NCI-H345 (cell line): ENCODE data around the gene ING5.

Experiments
- DNase-seq: peaks from one replicate; lab custom pipeline; 2025; lab: John Stamatoyannopoulos, UW

The ING5 gene

GRCh38 chr2:241760301-241760771 is 58.5 kb downstream of the ING5 start:
- no peak for DNase-seq

DNA sequence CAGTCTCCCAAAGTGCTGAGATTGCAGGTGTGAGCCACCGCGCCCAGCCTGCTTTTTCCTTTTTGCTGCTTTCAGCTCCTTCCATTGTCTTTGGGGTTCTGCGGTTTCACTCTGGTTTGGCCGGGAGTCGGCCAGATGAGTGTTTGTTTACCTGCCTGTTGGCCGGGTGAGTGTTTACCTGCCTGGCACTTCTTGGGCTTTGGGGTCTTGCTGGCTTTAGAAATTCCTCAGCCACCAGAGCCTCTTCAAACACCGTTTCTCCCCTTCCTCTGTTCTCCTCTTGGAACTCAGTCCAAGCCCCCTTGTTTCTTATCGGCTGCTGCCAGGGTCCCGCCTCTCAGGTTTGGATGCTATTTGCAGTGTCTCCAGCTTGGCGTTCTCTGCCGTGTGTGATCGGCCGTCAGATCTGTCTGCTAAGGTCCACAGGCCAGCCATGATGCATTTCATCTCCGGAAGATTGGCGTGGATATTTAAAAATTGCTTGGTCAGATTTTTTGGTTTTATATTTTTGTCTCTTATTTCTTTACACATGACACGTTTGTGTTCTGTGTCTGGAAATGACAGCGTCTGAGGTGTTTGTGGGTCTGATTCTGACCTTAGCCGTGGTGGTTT is 60.6 kb downstream of the ING5 start:
- DNase-seq = peak; percentile 11

GRCh38 chr2:241762933-241763369 is 61.1 kb downstream of the ING5 start:
- DNase-seq = no peak

DNA sequence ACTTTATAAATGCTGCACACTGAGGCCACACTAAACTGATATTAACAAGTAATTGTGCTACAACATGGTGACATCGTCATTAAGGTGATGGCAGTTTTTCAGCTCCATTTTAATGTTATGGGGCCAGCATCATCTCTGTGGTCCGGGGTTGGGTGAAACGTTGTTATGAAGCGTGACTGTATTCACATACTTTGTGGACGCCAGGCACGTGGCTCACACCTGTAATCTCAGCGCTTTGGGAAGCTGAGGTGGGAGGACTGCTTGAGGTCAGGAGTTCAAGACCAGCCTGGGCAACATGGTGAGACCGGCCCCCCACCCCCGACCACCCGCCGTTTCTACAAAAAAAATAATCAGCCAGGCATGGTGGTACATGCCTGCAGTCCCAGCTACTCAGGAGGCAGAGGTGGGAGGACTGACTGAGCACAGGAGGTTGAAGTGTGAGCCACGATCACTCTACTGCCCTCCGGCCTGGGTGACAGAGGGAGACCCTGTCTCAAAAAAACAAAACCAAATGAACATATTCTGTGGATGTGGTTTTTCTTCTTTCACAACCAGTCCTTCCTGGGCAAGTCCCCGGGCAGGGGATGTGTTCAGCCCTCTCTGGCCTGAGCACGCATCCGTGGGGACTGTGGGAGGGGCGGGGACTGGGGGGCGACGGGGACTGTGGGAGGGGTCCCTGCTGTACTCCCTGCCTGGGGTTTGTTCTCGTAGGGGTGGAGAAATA is 61.9 kb downstream of the ING5 start:
- no peak for DNase-seq

DNA sequence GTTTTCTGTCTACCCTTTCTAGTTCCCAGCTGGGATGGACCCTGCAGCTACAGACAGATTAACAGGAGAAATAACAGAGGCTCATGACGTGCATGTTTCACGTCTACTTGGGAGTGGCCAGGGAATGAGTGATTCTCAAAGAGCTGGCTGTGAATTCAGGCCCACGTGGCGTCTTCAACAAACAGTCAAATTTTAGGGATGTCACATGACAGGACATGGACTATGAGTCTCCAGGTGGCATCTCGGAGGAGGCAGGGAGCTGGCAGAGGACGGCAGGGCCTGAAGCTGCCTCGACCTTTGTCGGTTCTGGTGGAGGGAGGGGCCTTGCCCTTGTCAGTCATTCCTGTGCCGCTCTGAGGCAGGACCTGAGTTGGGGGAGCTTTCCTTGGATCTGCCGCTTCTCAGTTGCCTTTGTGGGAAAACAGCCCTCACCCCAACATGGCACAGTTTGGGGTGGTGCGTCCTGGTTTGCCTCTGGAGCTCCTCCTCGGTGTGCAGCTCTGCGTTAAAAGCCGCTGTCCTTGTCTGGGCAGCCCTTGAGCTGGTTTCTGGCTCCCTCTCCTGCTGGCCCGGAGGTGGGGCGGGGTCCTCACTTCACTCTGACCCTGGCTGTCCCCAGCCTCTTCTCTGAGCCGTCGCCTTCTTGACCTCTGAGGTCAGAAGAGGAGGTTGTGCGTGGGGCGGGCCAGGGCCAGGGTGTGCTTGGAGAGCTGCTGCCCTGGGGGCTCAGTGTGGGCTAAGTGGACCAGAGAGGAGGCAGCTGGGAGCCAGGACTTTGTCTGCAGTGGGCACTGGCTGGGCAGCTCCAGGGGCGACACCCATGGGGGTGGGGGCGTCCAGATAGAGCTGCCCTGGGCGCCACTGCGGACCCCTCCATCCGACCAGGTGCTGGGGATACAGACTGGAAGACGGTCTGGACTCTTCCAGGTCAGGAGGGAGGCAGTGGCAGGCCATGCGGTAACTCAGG is 62.7 kb downstream of the ING5 start:
- no peak for DNase-seq

GRCh38 chr2:241767464-241768250 is 65.8 kb downstream of the ING5 start:
- no peak for DNase-seq

DNA sequence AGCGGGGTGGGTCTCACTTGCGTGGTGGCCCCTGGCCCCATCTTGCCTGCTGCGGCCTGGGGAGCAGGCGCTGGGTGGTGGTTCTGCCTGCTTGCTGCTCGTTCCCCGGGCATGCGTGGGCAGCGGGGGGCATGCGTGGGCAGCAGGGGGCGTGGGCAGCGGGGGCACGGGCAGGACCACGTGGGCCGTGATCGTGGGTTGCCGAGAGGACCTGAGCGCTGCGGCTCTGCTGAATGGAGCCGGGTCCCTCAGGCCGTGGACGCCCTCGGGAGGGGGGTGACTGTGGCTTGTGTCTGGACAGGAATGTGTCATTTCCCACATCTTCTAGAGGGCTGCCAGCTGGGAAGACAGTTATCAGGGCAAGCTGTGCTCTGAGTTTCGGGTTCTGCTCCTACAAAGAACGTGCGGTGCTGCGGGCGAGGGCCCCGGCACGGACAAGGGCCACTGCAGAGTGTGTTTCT is 66.4 kb downstream of the ING5 start:
- DNase-seq = no peak

GRCh38 chr2:241768850-241769249 is 67.0 kb downstream of the ING5 start:
- DNase-seq = no peak

DNA sequence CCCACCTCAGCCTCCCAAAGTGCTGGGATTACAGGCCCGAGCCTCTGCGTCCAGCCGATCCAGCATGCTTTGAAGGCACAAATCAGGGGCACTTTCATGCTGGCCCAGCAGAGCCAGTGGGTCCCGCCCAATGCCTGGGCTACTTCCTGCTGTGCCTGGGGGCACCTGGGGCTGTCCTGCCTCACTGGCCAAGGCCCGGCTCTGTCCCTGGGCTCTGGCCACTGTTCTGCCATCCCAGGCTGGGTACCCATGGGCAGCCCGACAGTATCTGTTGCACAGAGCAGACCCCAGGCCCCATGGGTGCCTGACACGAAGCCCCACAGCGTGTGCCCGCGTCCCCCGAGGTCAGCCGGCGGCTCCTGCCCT is 68.0 kb downstream of the ING5 start:
- DNase-seq = no peak

DNA sequence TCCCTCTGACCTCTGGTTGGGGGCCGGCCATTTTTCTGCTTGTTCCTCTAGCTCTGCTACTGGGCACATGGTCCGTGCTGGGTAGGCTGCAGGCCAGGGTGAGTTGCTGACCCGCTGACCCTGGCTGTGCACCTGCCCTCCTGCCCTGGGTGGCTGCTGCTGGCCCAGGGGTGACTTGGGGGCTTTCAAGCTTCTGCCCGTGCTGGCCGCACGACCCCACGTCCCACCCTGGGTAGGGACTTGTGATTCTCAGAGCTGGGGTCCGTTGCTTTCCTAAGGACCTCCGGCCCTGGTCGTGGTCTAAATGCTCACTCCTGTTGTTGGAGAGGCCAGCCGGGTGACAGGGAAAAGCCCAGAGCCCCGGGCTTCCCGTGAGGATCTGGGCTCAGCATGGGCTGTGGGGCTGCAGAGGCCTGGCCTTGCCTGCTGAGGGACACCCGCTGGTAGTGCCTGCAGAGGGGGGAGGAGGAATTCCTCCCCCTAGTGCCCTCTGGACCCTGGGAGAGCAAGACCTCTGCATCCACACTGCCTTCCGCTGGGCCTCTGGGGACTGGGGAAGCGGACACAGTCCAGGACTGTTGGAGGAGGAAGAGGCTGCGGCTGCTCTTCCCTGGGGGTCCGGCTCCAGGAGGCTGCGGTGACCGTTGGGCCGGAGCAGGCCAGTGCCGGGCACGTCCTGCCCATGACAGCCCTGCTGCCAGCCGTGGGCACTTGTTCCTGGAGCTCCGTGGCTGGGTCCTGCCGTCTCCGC is 68.5 kb downstream of the ING5 start:
- DNase-seq = no peak

GRCh38 chr2:241770936-241771285 is 69.1 kb downstream of the ING5 start:
- DNase-seq = no peak

DNA sequence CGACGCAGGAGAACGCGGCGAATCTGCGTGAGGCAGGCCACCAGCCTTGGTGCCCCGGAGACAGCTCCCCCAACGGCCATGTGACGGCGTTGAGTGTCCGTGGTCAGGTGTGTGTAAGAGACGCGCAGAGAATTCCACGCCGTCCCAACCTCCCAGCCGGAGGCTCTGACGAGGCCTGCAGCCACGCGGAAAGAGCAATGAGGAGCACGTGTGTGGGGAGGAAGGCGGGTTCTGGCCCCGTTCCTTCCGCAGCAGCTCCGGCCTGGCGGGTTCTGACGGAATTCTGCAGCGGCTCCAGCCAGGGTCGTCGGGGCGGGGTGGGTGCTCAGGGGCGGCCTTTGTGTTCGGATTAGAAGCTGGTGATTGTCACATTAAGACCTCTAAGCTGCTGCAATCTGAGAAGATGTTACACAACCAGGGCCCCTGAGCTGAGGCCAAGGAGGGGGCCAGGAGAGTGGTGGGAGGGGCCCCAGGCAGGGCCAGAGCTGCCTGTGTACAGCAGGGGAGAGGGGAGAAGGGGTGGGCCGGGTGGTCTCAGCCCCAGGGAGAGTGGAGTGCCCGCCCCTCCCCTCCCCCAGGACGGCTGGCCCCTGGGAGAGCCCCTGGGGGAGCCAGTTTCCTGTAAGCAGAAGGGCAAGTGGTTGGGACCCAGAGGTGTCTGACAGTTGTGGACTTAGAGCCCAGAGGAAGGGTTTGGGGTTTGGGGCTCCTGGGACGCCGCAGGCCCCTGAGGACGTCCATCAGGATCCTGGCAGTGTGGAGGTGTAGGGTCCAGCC is 69.6 kb downstream of the ING5 start:
- DNase-seq = no peak

DNA sequence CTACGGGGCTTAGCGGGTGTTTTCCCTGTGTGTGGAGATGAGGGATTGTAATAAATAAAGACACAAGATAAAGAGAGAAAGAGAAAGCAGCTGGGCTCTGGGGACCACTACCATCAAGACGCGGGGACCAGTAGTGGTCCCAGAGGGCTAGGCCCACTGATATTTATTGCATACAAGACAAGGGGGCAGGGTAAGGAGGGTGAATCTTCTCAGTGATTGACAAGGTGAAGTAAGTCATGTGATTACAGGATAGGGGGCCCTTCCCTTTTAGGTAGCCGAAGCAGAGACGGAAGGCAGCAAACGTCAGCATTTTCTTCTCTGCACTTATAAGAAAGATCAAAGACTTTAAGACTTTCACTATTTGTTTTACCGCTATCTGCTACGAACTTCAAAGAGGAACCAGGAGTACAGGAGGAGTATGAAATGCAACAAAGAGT is 70.2 kb downstream of the ING5 start:
- DNase-seq = no peak

- peak; percentile 69 for DNase-seq
Observed at GRCh38 chr2:241773511-241774418, 71.9 kb downstream of the ING5 start.

- DNase-seq = peak; percentile 83
Observed at GRCh38 chr2:241774419-241775222, 72.8 kb downstream of the ING5 start.

DNA sequence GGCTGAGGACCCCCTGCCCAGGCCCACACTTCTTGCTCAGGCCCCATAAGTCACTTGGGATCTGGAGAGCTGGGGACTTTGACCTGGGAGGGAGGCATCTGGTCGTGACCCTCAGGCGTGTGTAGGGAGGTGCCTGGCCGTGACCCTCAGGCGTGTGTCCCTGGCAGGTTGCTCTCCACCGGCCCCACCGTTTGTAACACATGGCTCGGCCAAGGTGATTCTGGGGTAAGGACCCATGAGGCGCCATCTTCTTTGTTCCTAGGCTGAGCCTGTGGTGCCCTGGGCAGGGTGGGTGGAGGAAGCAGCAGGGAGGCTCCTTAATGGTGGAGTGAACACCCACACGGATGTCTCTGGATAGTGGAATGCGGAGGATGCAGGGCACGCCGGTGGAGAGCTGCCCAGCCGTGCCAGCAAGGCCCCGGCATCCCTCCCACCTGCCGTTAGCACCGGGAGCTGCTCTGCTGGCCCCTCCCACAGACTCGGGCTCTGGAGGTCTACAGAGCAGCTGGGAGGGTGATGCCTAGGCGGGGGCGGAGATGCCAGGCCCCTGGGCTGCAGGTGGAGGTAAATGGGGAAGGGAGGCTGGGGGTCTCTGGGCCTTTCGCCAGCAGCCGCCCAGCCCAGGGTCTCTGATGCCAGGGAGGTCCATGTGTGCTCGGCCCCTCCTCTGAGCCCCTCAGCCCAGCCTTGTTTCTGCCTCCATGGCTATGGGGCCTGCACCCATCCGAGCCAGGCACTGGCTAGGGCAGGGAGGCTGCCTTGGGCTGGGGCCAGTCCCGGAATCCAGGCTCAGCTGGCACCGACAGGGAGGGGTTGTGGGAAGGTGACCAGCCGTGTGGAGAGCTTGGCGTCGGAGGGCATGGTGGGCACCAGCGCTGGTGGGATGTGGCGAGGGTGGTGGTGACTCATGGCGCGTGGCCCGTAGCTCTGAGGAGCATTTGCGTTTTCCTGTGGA is 73.7 kb downstream of the ING5 start:
- peak; percentile 12 for DNase-seq
